Endothelial cell (in vitro differentiated cells): ENCODE results near the gene PLEKHF1. TPM values are rescaled to one million over a fixed set of nuclear protein-coding genes. Genes with fewer than 3 reads are reported as not detected.

Source experiments
- DNase-seq: peaks from one replicate; pipeline ENCODE4 v3.0.0; 2021; ENCODE audit warnings: low spot score
- H3K27ac Mint-ChIP-seq: one replicate; pipeline ENCODE4 v1.8.0; 2021; ENCODE audit warnings: mixed read lengths, inconsistent platforms; ENCODE audit not compliant: unreplicated experiment
- H3K27me3 Mint-ChIP-seq: one replicate; pipeline ENCODE4 v1.8.0; 2021; ENCODE audit warnings: mild to moderate bottlenecking, moderate library complexity, mixed read lengths, inconsistent platforms; ENCODE audit not compliant: unreplicated experiment
- H3K36me3 Mint-ChIP-seq: one replicate; pipeline ENCODE4 v1.8.0; 2021; ENCODE audit warnings: mild to moderate bottlenecking, low read depth, mixed read lengths, inconsistent platforms; ENCODE audit not compliant: unreplicated experiment
- H3K4me1 Mint-ChIP-seq: one replicate; pipeline ENCODE4 v1.8.0; 2021; ENCODE audit warnings: mild to moderate bottlenecking, mixed read lengths, inconsistent platforms; ENCODE audit not compliant: unreplicated experiment
- H3K4me3 Mint-ChIP-seq: one replicate; pipeline ENCODE4 v1.8.0; 2021; ENCODE audit warnings: mild to moderate bottlenecking, mixed read lengths, inconsistent platforms; ENCODE audit not compliant: unreplicated experiment
- H3K9me3 Mint-ChIP-seq: one replicate; pipeline ENCODE4 v1.8.0; 2021; ENCODE audit warnings: mixed read lengths, inconsistent platforms; ENCODE audit not compliant: unreplicated experiment
- total RNA-seq: library from RNA; stranded (reverse); fragmentation: NEBNext Ultra II Directional; extraction: Animal tissue kit (Norgen Biotek cat#: 25700); gene quantifications from one replicate; pipeline ENCODE4 v1.2.1, GENCODE V29; 2021; ENCODE audit not compliant: unreplicated experiment
- TF ChIP-seq, protein P1 (sequence below): fragments of 200-600 bp; sonication (generic); IDR thresholded peaks from one replicate; pipeline ENCODE4 v1.5.0; 2021; ENCODE audit warnings: antibody characterized with exemption; ENCODE audit not compliant: unreplicated experiment

Gene PLEKHF1
- total RNA-seq, 1 donor from 2014 or later: 0.77 TPM

DNA sequence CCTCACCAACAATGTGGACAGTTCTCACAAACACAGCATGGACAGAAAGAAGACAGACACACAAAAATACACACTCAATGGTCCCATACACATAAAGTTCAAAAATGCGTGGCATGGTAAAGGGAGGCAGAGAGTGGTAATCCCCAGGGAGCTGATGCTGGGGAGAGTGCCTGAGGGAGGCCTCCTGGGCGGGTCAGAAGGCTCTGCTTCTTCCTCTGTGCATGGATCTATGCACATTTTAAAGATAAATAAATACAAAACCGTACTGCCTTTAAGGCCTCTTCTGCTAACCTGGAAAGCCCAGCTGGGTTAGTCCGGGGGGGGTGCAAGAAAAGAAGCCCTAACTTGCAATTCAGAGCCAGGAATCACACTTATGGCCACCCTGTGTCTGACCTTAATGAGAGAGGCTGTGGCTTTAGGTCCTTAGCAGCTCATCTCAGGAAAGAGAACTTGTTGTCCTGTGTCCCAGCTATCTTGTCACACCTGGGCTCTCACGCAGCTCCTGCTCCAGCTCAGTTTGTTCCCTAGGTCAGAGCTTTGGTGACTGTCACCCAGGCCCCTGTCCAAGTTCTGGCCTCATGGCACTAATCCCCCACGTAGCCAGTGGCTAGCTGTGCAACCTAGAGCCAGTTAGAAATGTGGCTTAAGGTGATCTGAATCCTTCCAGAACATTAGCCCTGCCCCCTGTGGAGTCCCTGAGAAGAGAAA lies 30.7 kb upstream of the PLEKHF1 start:
- no peak overlapping the region for H3K4me3 Mint-ChIP-seq
- TF ChIP-seq, protein P1, sequence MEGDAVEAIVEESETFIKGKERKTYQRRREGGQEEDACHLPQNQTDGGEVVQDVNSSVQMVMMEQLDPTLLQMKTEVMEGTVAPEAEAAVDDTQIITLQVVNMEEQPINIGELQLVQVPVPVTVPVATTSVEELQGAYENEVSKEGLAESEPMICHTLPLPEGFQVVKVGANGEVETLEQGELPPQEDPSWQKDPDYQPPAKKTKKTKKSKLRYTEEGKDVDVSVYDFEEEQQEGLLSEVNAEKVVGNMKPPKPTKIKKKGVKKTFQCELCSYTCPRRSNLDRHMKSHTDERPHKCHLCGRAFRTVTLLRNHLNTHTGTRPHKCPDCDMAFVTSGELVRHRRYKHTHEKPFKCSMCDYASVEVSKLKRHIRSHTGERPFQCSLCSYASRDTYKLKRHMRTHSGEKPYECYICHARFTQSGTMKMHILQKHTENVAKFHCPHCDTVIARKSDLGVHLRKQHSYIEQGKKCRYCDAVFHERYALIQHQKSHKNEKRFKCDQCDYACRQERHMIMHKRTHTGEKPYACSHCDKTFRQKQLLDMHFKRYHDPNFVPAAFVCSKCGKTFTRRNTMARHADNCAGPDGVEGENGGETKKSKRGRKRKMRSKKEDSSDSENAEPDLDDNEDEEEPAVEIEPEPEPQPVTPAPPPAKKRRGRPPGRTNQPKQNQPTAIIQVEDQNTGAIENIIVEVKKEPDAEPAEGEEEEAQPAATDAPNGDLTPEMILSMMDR: no peak
- DNase-seq: no peak
- no peak overlapping the region for H3K27ac Mint-ChIP-seq
- no peaks in the 10 kb centered on the region for H3K9me3 Mint-ChIP-seq
- no peaks in the 10 kb centered on the region for H3K4me1 Mint-ChIP-seq
- H3K36me3 Mint-ChIP-seq: no peaks in the 10 kb centered on the region
- peaks cover under 1% of the 10 kb centered on the region for H3K27me3 Mint-ChIP-seq

- Mint-ChIP-seq H3K4me1 (no peaks in the 10 kb centered on the region), H3K4me3 (no peak overlapping the region), H3K27ac (no peak overlapping the region), H3K27me3 (peaks cover 5% of the 10 kb centered on the region), H3K9me3 (no peaks in the 10 kb centered on the region), H3K36me3 (no peaks in the 10 kb centered on the region)
- TF ChIP-seq, protein P1: no peak
- DNase-seq: no peak
Observed at GRCh38 chr19:29635963-29636362, 29.3 kb upstream of the PLEKHF1 start.

- Mint-ChIP-seq H3K4me1 (no peaks in the 10 kb centered on the region), H3K27ac (no peak overlapping the region), H3K27me3 (peaks cover 5% of the 10 kb centered on the region), H3K4me3 (no peak overlapping the region), H3K36me3 (no peaks in the 10 kb centered on the region), H3K9me3 (no peaks in the 10 kb centered on the region)
- TF ChIP-seq, protein P1: no peak
- no peak for DNase-seq
Observed at GRCh38 chr19:29636553-29637360, 28.5 kb upstream of the PLEKHF1 start.

- no peak for DNase-seq
- H3K36me3 Mint-ChIP-seq: no peaks in the 10 kb centered on the region
- H3K4me1 Mint-ChIP-seq: no peaks in the 10 kb centered on the region
- H3K27ac Mint-ChIP-seq: no peak overlapping the region
- TF ChIP-seq, protein P1: no peak
- H3K27me3 Mint-ChIP-seq: peaks cover 5% of the 10 kb centered on the region
- no peak overlapping the region for H3K4me3 Mint-ChIP-seq
- H3K9me3 Mint-ChIP-seq: no peaks in the 10 kb centered on the region
Observed at GRCh38 chr19:29639086-29639485, 26.2 kb upstream of the PLEKHF1 start.

DNA sequence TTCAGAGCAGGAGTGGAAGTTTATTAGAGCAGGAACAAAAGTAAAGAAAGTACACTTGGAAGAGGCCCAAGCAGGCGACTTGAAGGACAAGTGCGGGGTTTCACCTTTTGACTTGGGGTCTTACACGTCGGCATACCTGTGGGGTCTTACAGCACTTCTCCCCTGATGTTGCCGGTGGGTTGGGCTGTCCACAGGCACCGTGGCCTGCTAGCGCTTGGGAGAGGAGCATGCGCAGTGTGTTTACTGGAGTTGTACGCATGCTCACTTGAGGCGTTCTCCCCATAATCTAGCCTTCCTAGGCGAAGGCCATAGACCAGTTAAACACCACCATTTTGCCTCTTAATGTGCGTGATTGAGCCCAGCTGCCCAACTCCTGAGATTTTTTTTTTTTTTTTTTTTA lies 25.0 kb upstream of the PLEKHF1 start:
- no peak for DNase-seq
- peaks cover 5% of the 10 kb centered on the region for H3K27me3 Mint-ChIP-seq
- H3K27ac Mint-ChIP-seq: no peak overlapping the region
- H3K4me3 Mint-ChIP-seq: no peak overlapping the region
- H3K9me3 Mint-ChIP-seq: no peaks in the 10 kb centered on the region
- TF ChIP-seq, protein P1: no peak
- H3K36me3 Mint-ChIP-seq: no peaks in the 10 kb centered on the region
- no peaks in the 10 kb centered on the region for H3K4me1 Mint-ChIP-seq
